ENCODE results near the gene PEX11G.

Gene PEX11G

GRCh38 chr19:7520131-7521051 is 31.6 kb upstream of the PEX11G start:
- TF ChIP-seq CTCF (IDR thresholded peaks at IDR 0.05; ENCODE audit: low read depth, low read length), result no peak
- no peak for DNase-seq (ENCODE audit: extremely low read depth, low read depth)

GRCh38 chr19:7519361-7520130 is 30.7 kb upstream of the PEX11G start:
- no peak for DNase-seq (ENCODE audit: extremely low read depth, low read depth)
- TF ChIP-seq CTCF (IDR thresholded peaks at IDR 0.05; ENCODE audit: low read depth, low read length), result no peak

- no peak for TF ChIP-seq CTCF (IDR thresholded peaks at IDR 0.05; ENCODE audit: low read depth, low read length)
- DNase-seq (ENCODE audit: extremely low read depth, low read depth), result no peak
These were observed 28.0 kb upstream of the PEX11G start for GRCh38 chr19:7516878-7517277.

- DNase-seq (ENCODE audit: extremely low read depth, low read depth), result no peak
- no peak for TF ChIP-seq CTCF (IDR thresholded peaks at IDR 0.05; ENCODE audit: low read depth, low read length)
These were observed 27.5 kb upstream of the PEX11G start for GRCh38 chr19:7516333-7516732.

- no peak for TF ChIP-seq CTCF (IDR thresholded peaks at IDR 0.05; ENCODE audit: low read depth, low read length)
- DNase-seq (ENCODE audit: extremely low read depth, low read depth), result peak; percentile 45
These were observed 26.9 kb upstream of the PEX11G start, which contains the start of gene ZNF358 for GRCh38 chr19:7515645-7516151. TSS of gene ZNF358 (plus strand) at chr19:7516103. CDS start at chr19:7519243, 3,140 bp downstream.

- TF ChIP-seq CTCF (IDR thresholded peaks at IDR 0.05; ENCODE audit: low read depth, low read length), result no peak
- DNase-seq (ENCODE audit: extremely low read depth, low read depth), result no peak
These were observed 26.3 kb upstream of the PEX11G start for GRCh38 chr19:7515110-7515644.
